AG09319 (cell line): ENCODE measurements around the gene BIRC6.

Experiments
- DNase-seq: peaks from one replicate; pipeline ENCODE4 v3.0.0-alpha.2; 2010; ENCODE audit warnings: low read depth; ENCODE audit errors: extremely low read depth
- CTCF ChIP-seq: IDR thresholded peaks from 2 replicates; pipeline ENCODE4 v1.5.1; 2011; ENCODE audit warnings: low read depth, mild to moderate bottlenecking, inconsistent platforms, low read length, moderate library complexity

Gene BIRC6

GRCh38 chr2:32553829-32554432 lies 197.1 kb downstream of the BIRC6 start:
- DNase-seq, result peak; percentile 15
- TF ChIP-seq CTCF, result peak; percentile 75

- no peak for TF ChIP-seq CTCF
- no peak for DNase-seq
These were observed 201.7 kb downstream of the BIRC6 start for GRCh38 chr2:32558492-32558891.

- DNase-seq, result no peak
- no peak for TF ChIP-seq CTCF
These were observed 202.3 kb downstream of the BIRC6 start for GRCh38 chr2:32559136-32559535.

- no peak for DNase-seq
- no peak for TF ChIP-seq CTCF
These were observed 206.1 kb downstream of the BIRC6 start for GRCh38 chr2:32562906-32563305.

GRCh38 chr2:32564417-32565035 lies 207.7 kb downstream of the BIRC6 start:
- no peak for TF ChIP-seq CTCF
- DNase-seq, result no peak

- DNase-seq, result no peak
- no peak for TF ChIP-seq CTCF
These were observed 209.1 kb downstream of the BIRC6 start for GRCh38 chr2:32565902-32566301.

GRCh38 chr2:32572030-32572429 lies 215.2 kb downstream of the BIRC6 start:
- TF ChIP-seq CTCF, result no peak
- no peak for DNase-seq
